IPS-15b (cell line): ENCODE data around the gene CAMK1D.

Experiments used
- H3K27me3 ChIP-seq: one replicate; pipeline ENCODE4 v1.6.1; 2013; ENCODE audit warnings: low read length; ENCODE audit not compliant: control insufficient read depth, insufficient read depth
- H3K36me3 ChIP-seq: one replicate; pipeline ENCODE4 v1.6.1; 2013; ENCODE audit warnings: low read length; ENCODE audit not compliant: control insufficient read depth, insufficient read depth
- H3K4me1 ChIP-seq: one replicate; pipeline ENCODE4 v1.6.1; 2013; ENCODE audit warnings: mild to moderate bottlenecking, low read length; ENCODE audit not compliant: control insufficient read depth, insufficient read depth
- H3K4me3 ChIP-seq: one replicate; pipeline ENCODE4 v1.5.1; 2013; ENCODE audit warnings: low read depth, low read length
- H3K9ac ChIP-seq: one replicate; pipeline ENCODE4 v1.6.1; 2013; ENCODE audit warnings: low read depth, mild to moderate bottlenecking, low read length
- H3K9me3 ChIP-seq: one replicate; pipeline ENCODE4 v1.6.1; 2013; ENCODE audit warnings: mild to moderate bottlenecking, low read length; ENCODE audit not compliant: control insufficient read depth, insufficient read depth

The CAMK1D gene

DNA sequence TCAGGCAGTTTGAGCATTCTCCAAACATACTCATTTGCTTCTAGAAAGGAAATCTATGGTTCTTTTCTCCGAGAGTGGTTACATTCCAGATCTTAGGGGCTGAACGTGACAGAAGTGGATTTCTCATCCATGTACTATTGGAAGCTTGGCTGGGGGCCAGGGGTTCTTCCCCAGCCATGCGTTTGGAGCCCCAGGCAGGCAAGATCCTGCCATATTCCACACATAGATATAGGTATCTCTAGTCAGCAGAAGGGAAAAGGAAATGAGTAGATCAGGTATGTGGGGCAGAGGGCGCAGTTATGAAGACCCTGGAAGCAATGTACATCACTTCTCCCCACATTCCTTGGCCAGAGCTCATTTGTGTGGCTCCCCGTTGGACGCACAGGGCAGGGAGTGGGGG is 352.3 kb downstream of the CAMK1D start:
- Histone ChIP-seq H3K9ac (no peak overlapping the region), H3K4me1 (no peaks in the 10 kb centered on the region), H3K9me3 (no peaks in the 10 kb centered on the region), H3K36me3 (no peaks in the 10 kb centered on the region), H3K27me3 (no peaks in the 10 kb centered on the region), H3K4me3 (no peak overlapping the region)

DNA sequence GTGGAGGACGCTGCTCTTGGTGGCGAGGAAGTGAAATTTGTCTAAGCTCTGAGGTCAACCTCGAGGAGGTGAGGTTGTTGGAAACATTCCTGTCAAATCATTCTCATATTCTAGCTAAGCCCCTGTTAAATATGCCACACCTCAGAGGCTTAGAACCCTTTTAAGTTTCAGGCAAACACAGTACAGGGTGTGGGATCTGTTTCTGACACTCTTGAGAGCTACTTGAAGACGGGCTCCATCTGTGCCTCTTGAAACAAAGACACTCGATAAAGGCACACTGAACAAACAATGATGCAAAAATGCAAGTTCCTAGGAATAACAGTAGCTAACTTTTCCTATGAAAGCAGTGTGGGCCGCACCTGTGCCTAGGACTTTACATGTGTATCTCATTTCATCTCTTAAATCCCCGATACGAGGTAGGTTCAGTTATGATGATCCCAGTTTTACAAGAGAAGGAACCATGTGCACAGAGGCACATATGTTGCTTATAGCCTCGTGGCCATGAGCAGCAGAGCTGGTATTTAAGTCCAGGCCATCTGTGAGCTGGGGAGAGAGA is 352.9 kb downstream of the CAMK1D start:
- no peak overlapping the region for H3K9ac ChIP-seq
- no peak overlapping the region for H3K4me3 ChIP-seq
- no peaks in the 10 kb centered on the region for H3K4me1 ChIP-seq
- no peaks in the 10 kb centered on the region for H3K36me3 ChIP-seq
- H3K9me3 ChIP-seq = no peaks in the 10 kb centered on the region
- no peaks in the 10 kb centered on the region for H3K27me3 ChIP-seq

DNA sequence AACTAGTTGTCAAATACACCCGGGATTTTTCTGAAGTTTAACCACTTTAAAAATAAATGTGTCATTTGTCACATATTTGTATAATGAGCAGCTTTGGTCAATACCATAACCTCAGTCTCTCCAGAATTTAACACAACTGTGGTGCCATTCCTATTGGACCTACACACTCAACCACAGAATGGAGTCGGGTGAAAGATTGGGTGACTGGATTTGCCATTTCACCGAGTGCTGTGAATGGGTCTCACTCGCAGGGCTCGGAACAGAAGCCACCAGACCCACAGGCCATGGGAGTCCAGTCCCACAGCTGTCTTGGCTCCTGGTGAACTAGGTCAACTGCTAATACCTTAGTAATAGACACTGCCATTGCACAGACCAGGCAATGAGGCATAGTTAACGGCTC is 353.8 kb downstream of the CAMK1D start:
- Histone ChIP-seq H3K9me3 (no peaks in the 10 kb centered on the region), H3K27me3 (no peaks in the 10 kb centered on the region), H3K9ac (no peak overlapping the region), H3K4me1 (peaks cover 6% of the 10 kb centered on the region), H3K36me3 (no peaks in the 10 kb centered on the region), H3K4me3 (no peak overlapping the region)

DNA sequence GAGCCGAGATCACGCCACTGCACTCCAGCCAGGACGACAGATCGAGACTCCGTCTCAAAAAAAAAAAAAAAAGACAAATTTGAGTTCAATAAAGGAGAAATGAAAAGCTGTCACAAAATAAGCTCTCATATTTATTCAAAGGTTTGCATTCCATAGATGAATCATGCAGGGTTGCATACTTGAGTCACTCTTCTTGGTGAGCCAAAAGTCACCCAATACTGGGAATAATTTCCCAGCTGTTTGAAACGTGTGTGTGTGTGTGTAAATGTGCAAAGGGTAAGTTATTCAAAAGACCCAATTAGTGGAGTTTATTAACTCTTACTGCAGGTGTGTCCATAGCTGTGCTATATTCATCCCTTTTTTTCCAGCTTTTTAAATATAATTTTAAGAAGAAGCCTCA is 354.5 kb downstream of the CAMK1D start:
- Histone ChIP-seq H3K9me3 (no peaks in the 10 kb centered on the region), H3K36me3 (no peaks in the 10 kb centered on the region), H3K27me3 (no peaks in the 10 kb centered on the region), H3K4me3 (no peak overlapping the region), H3K4me1 (peaks cover 6% of the 10 kb centered on the region), H3K9ac (no peak overlapping the region)

DNA sequence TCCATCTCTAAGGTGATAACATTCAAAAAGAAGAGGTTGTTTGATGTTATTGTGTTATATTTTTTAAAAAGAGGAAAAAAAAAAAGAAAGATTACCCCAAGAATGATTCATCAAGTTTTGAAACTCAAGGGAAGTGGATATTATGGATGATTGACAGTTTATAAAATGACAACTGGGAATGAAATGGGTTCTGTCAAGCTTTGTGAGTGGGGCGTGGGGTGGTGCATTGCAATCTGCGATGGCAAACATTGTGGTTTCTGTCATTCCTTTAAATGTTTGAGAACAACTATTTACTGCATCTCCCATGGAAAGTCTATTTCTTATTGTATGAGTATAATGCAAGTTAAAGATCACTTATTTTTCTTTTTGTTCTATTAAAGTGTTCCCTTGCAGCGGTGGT is 355.1 kb downstream of the CAMK1D start:
- Histone ChIP-seq H3K36me3 (no peaks in the 10 kb centered on the region), H3K27me3 (no peaks in the 10 kb centered on the region), H3K4me1 (peaks cover 6% of the 10 kb centered on the region), H3K9ac (no peak overlapping the region), H3K4me3 (no peak overlapping the region), H3K9me3 (no peaks in the 10 kb centered on the region)

DNA sequence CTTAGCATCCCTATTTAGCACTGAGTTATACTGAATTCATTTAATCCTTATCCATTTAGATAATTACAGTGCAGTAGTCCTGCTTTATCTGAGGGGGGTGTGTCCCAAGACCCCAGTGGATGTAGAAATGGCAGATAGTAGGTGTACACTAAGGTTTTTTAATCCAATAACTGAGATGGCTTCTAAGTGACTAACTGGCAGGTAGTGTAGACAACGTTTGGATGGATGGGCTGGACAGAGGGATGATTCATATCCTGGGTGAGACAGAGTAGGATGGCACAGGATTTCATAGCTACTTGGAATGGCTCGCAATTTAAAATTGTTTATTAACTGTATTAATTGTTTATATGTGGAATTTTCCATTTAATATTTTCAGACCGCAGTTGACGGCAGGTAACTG is 356.6 kb downstream of the CAMK1D start:
- Histone ChIP-seq H3K36me3 (no peaks in the 10 kb centered on the region), H3K9ac (no peak overlapping the region), H3K4me3 (no peak overlapping the region), H3K4me1 (peaks cover 6% of the 10 kb centered on the region), H3K27me3 (no peaks in the 10 kb centered on the region), H3K9me3 (no peaks in the 10 kb centered on the region)

DNA sequence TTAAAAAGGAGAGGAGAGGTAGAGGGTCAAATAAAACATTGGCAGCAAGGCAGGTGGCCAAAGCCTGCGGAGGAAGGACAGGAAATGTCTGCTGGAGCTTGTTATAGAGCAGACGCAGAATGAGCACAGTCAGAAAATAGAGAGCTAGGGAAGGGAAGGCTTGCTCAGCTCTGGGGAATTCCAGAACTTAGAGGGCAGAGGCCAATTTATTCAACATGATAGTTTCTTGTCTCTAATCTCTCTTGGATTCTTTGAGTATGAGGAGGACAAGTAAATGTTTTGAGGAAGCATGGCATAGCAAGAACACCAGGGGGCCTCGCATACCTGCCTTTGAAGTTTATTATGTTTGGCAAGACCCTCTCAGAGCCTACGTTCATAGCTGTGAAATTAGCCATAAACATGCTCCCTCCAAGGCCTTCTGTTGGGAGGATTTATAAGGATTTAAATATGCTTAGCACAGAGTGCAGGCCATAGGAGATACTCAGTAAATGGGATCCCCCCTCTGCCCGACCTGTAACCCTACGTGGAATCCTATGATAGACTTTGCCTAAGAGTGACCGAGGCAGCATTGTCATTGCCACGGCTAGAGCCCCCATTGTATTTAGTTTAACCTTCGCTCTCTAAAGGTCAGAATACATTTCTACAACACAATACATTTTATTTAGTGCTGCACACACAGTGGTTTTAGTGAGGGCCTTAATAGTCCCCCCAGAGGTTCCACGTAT is 358.3 kb downstream of the CAMK1D start:
- no peak overlapping the region for H3K4me3 ChIP-seq
- H3K4me1 ChIP-seq = peaks cover 13% of the 10 kb centered on the region
- H3K9ac ChIP-seq = no peak overlapping the region
- no peaks in the 10 kb centered on the region for H3K36me3 ChIP-seq
- H3K27me3 ChIP-seq = no peaks in the 10 kb centered on the region
- no peaks in the 10 kb centered on the region for H3K9me3 ChIP-seq

DNA sequence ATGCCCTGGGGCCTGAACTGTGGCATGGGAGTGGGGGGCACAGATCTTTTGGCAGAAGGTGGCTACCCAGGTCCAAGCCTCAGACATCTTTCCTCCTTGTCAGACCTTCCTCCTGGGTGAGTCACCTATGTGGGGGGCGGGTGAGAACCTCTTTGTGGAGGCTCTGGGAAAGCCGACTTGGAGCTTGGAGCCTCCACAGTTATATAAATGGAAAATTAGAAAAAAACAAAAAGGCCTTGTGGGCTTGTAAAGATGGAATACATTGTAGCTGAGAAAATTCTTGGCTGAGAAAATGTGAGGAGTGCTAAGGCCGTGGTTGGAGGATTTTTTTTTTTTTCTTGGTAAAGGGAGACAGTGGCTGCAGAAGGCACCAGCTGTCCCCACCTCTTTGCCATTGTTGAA is 359.7 kb downstream of the CAMK1D start:
- peaks cover 13% of the 10 kb centered on the region for H3K4me1 ChIP-seq
- H3K27me3 ChIP-seq = no peaks in the 10 kb centered on the region
- H3K36me3 ChIP-seq = no peaks in the 10 kb centered on the region
- H3K4me3 ChIP-seq = no peak overlapping the region
- H3K9ac ChIP-seq = no peak overlapping the region
- no peaks in the 10 kb centered on the region for H3K9me3 ChIP-seq

DNA sequence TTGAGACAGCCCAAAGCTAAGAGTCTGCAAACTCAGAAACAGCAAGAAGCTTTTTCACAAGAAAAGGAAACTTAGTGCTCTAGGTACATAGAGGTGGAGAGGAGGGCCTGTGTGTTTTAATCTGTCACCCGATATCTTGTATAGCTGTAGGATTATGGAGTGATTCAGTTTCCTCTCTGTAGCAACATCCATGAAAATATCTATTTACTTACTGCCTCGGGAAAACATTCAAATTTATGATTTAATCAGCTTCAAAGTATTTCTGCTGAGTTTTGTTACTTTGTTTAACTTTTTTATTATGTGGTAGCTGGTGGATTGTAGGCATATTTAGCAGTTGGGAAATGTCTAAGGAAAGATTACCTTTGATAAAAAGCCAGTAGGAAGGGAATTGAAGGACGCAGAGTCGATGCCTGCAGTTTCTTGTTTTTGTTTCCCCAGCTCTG is 360.2 kb downstream of the CAMK1D start:
- no peaks in the 10 kb centered on the region for H3K36me3 ChIP-seq
- H3K4me1 ChIP-seq = peaks cover 13% of the 10 kb centered on the region
- H3K9me3 ChIP-seq = no peaks in the 10 kb centered on the region
- no peak overlapping the region for H3K9ac ChIP-seq
- H3K4me3 ChIP-seq = no peak overlapping the region
- H3K27me3 ChIP-seq = no peaks in the 10 kb centered on the region

DNA sequence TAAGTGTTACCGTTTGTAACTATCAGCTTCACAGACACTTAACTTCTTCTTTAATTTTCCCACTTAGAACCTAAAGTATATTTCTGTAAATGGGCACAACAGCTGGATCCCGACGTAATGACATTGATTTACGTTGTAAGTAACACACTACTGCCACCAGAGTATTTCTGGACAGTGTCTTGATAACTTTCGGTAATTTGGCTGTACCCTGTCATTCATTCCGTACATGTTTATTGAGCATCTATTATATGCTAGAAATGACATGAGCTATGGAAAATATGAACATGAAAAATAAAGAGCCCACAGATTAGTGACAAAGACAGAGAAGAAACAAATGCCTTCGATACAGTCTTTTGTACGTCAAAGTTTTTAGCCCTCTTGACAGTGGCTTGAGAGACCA is 360.8 kb downstream of the CAMK1D start:
- Histone ChIP-seq H3K9ac (no peak overlapping the region), H3K27me3 (no peaks in the 10 kb centered on the region), H3K36me3 (no peaks in the 10 kb centered on the region), H3K4me1 (peaks cover 13% of the 10 kb centered on the region), H3K9me3 (no peaks in the 10 kb centered on the region), H3K4me3 (no peak overlapping the region)

DNA sequence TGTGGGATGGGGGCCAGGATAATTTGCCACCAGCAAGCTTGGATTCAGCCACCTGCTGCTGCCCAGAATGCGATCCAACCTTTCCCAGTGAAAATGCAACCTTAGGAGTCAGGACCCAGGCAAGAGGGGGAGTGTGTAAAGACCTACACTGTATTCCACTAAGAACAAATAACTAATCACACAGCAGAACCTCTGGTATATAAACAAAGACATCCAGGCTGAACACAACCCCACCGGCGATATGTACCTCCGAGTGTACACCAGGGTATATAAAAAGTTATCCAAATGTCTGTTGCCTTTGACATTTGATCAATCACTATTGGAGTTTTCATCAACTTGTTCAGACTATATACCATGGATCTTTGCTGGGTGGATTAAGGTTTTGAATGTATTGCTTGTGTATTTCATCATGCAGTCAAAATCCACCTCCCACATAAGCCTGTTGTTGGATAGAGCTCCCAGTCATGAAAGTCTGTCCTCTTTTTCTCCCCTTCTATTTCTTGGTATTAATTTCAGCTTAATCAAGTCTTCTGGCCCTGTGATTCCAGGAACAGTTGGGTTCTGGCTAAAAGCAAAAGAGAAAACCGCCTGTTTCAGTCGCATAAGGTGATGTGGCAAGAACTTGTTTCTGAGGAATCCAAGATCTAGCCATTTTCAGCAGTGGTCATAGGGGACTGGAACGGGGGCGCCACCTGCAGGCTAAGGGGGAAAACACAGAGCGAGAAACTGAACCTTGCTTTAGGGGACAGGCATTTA is 361.4 kb downstream of the CAMK1D start:
- Histone ChIP-seq H3K4me3 (no peak overlapping the region), H3K36me3 (no peaks in the 10 kb centered on the region), H3K27me3 (no peaks in the 10 kb centered on the region), H3K9me3 (no peaks in the 10 kb centered on the region), H3K4me1 (peaks cover 13% of the 10 kb centered on the region), H3K9ac (no peak overlapping the region)

DNA sequence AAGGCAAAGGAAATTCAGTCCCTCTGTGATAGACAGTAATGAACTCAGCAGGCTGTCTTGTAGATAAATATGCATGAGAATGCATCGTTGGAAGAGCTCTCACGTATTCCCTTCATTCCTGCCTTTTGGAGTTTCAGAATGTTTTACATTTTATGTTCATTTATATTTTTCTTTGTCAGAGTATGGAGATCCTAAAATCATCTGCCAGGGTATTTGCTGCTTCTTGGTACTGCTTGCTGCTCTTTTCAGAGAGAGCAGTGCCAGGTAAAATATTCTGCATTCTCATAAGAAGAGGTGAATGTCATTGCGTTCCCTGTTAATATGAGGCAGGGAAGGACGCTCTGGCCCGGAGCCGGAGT is 362.0 kb downstream of the CAMK1D start:
- Histone ChIP-seq H3K4me1 (peaks cover 13% of the 10 kb centered on the region), H3K4me3 (no peak overlapping the region), H3K27me3 (no peaks in the 10 kb centered on the region), H3K36me3 (no peaks in the 10 kb centered on the region), H3K9ac (no peak overlapping the region), H3K9me3 (no peaks in the 10 kb centered on the region)
